ENCODE results near the gene RNU6-9.

RNU6-9 gene

GRCh38 chr19:937259-937694 lies 44.0 kb downstream of the RNU6-9 start:
- no peak for DNase-seq

GRCh38 chr19:938233-938923 lies 45.1 kb downstream of the RNU6-9 start:
- DNase-seq: no peak

- no peak for DNase-seq
These were observed 46.2 kb downstream of the RNU6-9 start for GRCh38 chr19:939439-939838.

DNA sequence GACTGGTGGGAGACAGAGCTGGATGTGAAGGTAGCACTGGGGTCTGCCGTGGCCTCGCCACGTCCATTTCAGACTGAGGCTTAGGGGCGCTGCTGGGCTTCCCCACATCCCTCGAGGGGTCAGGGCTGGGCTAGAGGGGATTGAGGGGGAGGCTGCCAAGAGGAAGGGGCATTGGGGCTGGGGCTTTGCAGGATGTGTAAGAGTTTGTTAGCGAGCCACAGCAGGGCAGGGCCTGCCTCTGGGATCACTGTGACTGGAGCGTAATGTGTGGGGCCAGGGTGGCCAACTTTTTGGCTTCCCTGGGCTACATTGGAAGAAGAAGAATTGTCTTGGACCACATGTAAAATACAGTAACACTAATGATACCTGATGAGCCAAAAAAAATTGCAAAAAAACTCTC lies 46.6 kb downstream of the RNU6-9 start:
- DNase-seq: no peak

DNA sequence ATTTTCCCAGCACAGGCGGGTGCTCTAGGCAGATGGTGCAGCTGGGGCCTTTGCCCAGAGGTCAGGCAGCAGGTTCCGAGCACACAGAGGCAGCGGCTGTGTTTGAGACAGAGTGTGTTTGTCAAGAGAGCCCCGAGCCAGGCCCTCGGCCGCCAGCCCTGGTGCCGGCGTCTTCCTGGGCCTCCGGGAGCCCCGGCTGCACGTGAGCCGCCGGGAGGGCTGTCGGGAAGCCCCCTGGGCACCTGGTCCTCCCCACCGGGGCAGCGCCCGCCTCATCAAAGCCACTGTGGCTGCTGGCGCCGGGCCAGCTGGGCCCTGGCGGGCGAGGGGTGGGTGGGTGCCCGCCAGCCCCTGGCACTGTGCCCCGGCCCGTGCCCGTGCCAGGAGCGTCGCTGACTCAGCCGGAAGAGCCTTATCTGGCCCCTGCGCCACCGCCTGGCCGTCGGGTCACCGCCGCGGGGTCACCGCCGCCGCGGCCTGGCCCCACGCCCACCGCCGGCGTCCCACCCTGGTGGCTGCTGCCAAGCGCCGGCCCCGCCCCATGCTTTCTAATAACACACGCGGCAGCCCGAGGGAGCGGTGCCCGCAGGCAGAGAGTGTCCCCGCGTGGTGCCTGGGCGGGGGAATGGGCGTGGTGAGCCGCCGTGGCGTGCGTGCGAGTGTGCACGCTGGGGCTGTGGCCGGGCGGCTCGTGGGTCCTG lies 47.5 kb downstream of the RNU6-9 start:
- no peak for DNase-seq

DNA sequence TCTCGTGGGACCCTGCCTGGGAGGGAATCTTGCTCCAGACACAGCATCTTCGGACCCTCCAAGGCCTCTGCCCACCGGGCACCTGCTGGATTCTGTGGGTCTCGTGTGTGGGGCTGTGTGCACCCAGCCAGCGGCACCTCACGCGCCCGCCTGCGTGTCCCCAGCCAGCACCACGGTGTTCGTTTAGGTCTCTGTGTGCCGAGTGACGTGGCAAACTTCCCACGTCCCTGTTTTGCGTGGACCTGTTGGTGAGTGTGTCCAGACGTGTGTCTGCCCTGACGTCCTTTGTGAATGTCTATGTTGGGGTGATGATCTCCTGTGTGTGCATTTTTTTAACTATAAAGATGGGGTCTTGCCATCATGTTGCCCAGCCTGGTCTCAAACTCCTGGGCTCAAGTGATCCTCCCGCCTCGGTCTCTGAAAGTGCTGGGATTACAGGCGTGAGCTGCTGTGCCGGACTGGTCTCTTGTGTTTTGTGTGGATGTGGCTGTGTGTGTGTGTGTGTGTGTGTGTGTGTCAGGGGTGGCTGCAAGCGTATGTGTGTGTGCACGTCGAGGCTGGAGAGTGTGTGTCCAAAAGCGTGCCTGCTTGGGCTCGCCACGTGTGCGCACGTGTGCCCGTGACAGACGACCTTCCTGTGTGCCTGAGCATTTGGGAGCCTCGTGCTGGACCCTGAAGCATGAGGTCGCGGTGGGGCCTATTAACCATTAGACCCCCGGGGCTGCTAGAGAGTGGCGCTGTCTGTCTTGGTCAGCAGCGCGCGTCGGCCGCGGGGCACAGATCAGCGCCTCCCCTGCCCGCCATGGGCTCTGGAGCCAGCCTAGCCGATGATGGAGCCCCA lies 48.2 kb downstream of the RNU6-9 start:
- DNase-seq: no peak

GRCh38 chr19:942133-942645 lies 48.9 kb downstream of the RNU6-9 start:
- no peak for DNase-seq

Data from NCI-H82 (cell line).